Measurements from ENCODE around the gene AHCYL1. TPM values are rescaled to one million over a fixed set of nuclear protein-coding genes. Genes with fewer than 3 reads are reported as not detected.

The AHCYL1 gene
- total and polyA plus RNA-seq, 2 of the 8 experiments (the other 6 are each of a cell fraction or from before 2014, with no cell fraction given) = 64.5 to 95.9 TPM

DNA sequence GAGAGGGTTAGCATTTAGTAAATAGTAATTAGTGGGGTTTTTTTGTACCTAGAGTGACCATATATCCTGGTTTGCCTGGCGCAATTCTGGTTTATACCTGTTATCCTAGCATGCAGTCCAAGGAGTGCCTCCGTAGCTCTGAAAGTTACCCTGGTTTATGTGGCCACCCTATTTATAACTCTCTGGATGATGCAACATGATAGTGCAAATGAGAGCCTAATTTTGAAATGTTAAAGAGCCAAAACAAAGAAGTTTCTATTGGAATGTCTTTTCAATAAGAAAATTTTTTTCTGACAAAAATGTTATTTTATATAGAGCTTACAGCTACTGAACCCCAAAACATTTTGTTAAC is 5.7 kb downstream of the AHCYL1 start (continued):
- TF ChIP-seq, protein P1, sequence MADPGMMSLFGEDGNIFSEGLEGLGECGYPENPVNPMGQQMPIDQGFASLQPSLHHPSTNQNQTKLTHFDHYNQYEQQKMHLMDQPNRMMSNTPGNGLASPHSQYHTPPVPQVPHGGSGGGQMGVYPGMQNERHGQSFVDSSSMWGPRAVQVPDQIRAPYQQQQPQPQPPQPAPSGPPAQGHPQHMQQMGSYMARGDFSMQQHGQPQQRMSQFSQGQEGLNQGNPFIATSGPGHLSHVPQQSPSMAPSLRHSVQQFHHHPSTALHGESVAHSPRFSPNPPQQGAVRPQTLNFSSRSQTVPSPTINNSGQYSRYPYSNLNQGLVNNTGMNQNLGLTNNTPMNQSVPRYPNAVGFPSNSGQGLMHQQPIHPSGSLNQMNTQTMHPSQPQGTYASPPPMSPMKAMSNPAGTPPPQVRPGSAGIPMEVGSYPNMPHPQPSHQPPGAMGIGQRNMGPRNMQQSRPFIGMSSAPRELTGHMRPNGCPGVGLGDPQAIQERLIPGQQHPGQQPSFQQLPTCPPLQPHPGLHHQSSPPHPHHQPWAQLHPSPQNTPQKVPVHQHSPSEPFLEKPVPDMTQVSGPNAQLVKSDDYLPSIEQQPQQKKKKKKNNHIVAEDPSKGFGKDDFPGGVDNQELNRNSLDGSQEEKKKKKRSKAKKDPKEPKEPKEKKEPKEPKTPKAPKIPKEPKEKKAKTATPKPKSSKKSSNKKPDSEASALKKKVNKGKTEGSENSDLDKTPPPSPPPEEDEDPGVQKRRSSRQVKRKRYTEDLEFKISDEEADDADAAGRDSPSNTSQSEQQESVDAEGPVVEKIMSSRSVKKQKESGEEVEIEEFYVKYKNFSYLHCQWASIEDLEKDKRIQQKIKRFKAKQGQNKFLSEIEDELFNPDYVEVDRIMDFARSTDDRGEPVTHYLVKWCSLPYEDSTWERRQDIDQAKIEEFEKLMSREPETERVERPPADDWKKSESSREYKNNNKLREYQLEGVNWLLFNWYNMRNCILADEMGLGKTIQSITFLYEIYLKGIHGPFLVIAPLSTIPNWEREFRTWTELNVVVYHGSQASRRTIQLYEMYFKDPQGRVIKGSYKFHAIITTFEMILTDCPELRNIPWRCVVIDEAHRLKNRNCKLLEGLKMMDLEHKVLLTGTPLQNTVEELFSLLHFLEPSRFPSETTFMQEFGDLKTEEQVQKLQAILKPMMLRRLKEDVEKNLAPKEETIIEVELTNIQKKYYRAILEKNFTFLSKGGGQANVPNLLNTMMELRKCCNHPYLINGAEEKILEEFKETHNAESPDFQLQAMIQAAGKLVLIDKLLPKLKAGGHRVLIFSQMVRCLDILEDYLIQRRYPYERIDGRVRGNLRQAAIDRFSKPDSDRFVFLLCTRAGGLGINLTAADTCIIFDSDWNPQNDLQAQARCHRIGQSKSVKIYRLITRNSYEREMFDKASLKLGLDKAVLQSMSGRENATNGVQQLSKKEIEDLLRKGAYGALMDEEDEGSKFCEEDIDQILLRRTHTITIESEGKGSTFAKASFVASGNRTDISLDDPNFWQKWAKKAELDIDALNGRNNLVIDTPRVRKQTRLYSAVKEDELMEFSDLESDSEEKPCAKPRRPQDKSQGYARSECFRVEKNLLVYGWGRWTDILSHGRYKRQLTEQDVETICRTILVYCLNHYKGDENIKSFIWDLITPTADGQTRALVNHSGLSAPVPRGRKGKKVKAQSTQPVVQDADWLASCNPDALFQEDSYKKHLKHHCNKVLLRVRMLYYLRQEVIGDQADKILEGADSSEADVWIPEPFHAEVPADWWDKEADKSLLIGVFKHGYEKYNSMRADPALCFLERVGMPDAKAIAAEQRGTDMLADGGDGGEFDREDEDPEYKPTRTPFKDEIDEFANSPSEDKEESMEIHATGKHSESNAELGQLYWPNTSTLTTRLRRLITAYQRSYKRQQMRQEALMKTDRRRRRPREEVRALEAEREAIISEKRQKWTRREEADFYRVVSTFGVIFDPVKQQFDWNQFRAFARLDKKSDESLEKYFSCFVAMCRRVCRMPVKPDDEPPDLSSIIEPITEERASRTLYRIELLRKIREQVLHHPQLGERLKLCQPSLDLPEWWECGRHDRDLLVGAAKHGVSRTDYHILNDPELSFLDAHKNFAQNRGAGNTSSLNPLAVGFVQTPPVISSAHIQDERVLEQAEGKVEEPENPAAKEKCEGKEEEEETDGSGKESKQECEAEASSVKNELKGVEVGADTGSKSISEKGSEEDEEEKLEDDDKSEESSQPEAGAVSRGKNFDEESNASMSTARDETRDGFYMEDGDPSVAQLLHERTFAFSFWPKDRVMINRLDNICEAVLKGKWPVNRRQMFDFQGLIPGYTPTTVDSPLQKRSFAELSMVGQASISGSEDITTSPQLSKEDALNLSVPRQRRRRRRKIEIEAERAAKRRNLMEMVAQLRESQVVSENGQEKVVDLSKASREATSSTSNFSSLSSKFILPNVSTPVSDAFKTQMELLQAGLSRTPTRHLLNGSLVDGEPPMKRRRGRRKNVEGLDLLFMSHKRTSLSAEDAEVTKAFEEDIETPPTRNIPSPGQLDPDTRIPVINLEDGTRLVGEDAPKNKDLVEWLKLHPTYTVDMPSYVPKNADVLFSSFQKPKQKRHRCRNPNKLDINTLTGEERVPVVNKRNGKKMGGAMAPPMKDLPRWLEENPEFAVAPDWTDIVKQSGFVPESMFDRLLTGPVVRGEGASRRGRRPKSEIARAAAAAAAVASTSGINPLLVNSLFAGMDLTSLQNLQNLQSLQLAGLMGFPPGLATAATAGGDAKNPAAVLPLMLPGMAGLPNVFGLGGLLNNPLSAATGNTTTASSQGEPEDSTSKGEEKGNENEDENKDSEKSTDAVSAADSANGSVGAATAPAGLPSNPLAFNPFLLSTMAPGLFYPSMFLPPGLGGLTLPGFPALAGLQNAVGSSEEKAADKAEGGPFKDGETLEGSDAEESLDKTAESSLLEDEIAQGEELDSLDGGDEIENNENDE (IDR thresholded peaks at IDR 0.05; ENCODE audit: insufficient replicate concordance, low read length) = no peak
- TF ChIP-seq CREB1 (IDR thresholded peaks at IDR 0.05) (no peak), RBBP5 (IDR thresholded peaks at IDR 0.05; ENCODE audit: borderline replicate concordance, low read depth, low read length) (no peak), BCL11A (IDR thresholded peaks at IDR 0.05; ENCODE audit: low read depth in 2 of 2, low read length in 2 of 2) (no peak), NANOG (IDR thresholded peaks at IDR 0.05; ENCODE audit: insufficient read depth, low read depth, low read length, poor library complexity, severe bottlenecking) (no peak), SIN3A (conservative IDR thresholded peaks at IDR 0.05 in 1 of 2, IDR thresholded peaks at IDR 0.05 in 1 of 2; ENCODE audit: low read depth in 1 of 2, low read length in 2 of 2) (no peak), RFX5 (IDR thresholded peaks at IDR 0.05; ENCODE audit: borderline replicate concordance, low read depth, low read length) (no peak), CHD1 (IDR thresholded peaks at IDR 0.05; ENCODE audit: low read depth, low read length) (no peak), CBX8 (IDR thresholded peaks at IDR 0.05; ENCODE audit: borderline replicate concordance, low read depth, low read length) (no peak)
- TF ChIP-seq, protein P2, sequence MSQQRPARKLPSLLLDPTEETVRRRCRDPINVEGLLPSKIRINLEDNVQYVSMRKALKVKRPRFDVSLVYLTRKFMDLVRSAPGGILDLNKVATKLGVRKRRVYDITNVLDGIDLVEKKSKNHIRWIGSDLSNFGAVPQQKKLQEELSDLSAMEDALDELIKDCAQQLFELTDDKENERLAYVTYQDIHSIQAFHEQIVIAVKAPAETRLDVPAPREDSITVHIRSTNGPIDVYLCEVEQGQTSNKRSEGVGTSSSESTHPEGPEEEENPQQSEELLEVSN (IDR thresholded peaks at IDR 0.05) = no peak
- TF ChIP-seq, protein P3, sequence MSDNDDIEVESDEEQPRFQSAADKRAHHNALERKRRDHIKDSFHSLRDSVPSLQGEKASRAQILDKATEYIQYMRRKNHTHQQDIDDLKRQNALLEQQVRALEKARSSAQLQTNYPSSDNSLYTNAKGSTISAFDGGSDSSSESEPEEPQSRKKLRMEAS (IDR thresholded peaks at IDR 0.05) = no peak

All from H1 (cell line).